Activated T-cell treated with anti-CD3 and anti-CD28 coated beads, Interleukin-2, amount 50 U/mL, for 24 hours (primary cell): Measurements from ENCODE around the gene TEX22.

Experiments used
- DNase-seq: peaks from one replicate; pipeline ENCODE4 v3.0.0-alpha.2; 2020
- H3K27ac Mint-ChIP-seq: 2 replicates; pipeline ENCODE4 v1.8.0; 2020; ENCODE audit warnings: mild to moderate bottlenecking, mixed read lengths
- H3K27me3 Mint-ChIP-seq: 2 replicates; pipeline ENCODE4 v1.8.0; 2020; ENCODE audit warnings: mixed read lengths
- H3K36me3 Mint-ChIP-seq: 2 replicates; pipeline ENCODE4 v1.8.0; 2020; ENCODE audit warnings: low read depth, mixed read lengths
- H3K4me1 Mint-ChIP-seq: 2 replicates; pipeline ENCODE4 v1.8.0; 2020; ENCODE audit warnings: low read depth, mixed read lengths
- H3K4me3 Mint-ChIP-seq: 2 replicates; pipeline ENCODE4 v1.8.0; 2020; ENCODE audit warnings: mild to moderate bottlenecking, moderate library complexity, mixed read lengths
- H3K9me3 Mint-ChIP-seq: 2 replicates; pipeline ENCODE4 v1.8.0; 2020; ENCODE audit warnings: mixed read lengths

Gene TEX22

DNA sequence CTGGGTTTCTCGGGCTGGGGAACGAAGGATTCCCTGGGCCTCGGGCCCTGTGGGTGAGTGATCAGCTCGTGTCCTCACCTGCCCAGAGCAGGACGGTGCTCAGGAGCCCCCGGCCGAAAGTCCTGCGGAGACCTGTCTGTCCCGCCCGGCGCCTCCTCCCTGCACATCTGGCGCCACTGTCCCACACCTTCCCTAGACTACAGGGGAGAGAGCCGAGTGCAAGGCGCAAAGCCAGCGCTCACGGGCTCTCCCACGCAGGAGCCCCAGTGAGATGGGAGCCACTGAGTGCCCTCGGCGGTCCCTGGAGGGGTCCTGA is 13.1 kb upstream of the TEX22 start:
- Mint-ChIP-seq H3K4me3 (no peak overlapping the region), H3K4me1 (peaks cover 3% of the 10 kb centered on the region), H3K27me3 (no peaks in the 10 kb centered on the region)

DNA sequence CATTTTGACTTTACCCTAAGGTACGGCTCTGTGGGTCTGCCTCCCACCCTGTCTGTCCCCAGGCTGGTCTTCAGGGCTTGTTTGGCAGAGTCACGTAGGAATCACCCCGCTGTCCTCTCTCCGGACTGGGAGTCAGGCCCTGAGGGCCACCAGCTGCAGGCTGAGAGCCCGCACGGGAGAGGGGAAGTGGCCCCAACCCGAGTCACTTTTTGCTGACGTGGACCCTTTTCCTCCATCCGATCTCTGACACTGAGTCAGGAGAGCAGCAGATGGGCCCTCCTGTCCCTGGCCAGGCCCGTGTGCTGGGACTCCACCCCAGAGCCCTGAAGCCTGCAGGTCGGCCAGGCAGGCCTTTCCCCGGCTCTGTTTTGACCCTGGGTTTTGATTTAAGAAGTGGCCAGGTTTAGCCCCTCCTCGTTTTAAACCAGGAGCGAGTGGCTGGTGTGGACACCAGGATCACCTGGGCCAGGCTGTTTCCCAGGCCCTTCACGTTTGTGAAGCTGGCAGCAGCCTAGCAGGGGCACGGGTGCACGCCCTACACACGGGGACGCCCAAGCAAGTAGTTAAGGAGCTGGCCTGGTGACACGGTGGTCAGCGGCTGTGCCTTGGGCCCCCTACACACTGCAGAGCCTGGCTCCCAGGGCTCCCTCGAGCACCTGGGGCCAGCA is 12.5 kb upstream of the TEX22 start:
- Mint-ChIP-seq H3K27me3 (no peaks in the 10 kb centered on the region), H3K36me3 (peaks cover 24% of the 10 kb centered on the region), H3K4me1 (peaks cover 4% of the 10 kb centered on the region), H3K27ac (no peak overlapping the region), H3K4me3 (no peak overlapping the region), H3K9me3 (no peaks in the 10 kb centered on the region)
- DNase-seq, result no peak

More for the DNA sequence above, 13.1 kb upstream of the TEX22 start:
- no peak overlapping the region for H3K27ac Mint-ChIP-seq
- peaks cover 24% of the 10 kb centered on the region for H3K36me3 Mint-ChIP-seq
- no peaks in the 10 kb centered on the region for H3K9me3 Mint-ChIP-seq
- no peak for DNase-seq

DNA sequence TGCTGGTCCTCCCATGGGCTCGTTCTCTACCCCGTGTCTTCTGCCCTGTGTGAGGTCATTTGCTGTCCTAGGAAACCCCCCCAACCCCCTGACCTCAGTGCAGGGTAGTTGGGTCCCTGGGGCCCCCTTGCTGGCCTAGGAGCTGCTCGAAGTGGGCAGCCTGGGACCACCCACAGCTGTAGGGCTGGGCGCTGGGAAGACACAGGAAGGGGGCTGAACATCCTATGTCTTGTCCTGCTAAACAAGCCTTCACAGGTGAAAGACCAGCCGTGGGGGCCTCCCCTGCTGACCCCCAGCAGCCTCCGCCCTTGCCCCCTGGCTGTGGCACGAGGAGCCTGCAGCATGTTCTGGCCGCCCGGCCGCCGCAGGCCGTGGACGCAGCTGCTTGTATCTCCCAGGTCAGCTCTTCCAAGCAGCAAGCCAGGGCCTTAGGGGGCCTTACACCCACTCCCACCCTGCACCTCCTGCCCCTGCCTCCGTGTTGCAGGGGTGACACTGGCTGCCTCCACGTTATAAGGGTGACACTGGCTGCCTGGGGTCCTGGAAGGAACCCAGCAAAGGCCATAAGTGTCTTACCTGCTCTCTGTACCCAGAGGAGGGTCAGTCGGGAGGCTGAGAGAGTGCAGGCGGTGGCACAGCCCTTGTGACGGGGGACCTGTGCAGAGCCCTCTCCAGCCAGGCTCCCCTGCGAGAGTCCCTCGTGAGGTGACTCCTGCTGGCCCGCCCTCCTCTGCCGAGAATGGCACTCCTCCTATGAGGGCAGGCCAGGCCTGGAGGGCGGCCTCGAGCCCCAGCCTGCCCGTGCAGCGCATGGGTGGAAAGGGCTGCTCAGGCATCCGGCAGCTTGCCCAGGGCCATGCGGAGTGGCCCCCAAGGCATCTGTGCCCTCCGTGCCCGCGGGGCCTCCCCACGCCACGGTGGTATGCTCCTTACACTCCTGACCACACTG is 11.5 kb upstream of the TEX22 start:
- Mint-ChIP-seq H3K27ac (no peak overlapping the region), H3K4me3 (no peak overlapping the region), H3K9me3 (no peaks in the 10 kb centered on the region), H3K27me3 (no peaks in the 10 kb centered on the region), H3K4me1 (peaks cover 4% of the 10 kb centered on the region), H3K36me3 (peaks cover 23% of the 10 kb centered on the region)
- DNase-seq, result no peak

DNA sequence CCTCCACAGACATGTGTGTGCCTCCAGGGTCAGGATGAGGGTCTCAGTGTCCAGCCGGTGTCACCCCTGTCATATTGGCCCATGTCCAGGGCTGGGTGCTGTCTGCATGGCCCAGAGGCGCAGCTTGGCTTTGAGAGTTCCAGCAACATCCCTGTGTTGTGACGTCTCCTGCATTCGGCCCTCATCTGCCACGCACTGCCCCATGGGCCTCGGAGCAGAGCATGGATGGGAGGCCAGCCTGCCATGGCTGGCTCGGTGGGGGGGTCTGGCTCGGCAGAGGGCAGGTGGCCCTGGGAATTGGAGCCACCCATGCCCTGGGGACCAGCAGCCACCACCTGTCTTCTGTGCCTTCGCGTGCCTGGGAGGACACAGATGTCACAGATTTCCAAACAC is 10.8 kb upstream of the TEX22 start:
- Mint-ChIP-seq H3K4me1 (peaks cover 4% of the 10 kb centered on the region), H3K9me3 (no peaks in the 10 kb centered on the region), H3K27me3 (no peaks in the 10 kb centered on the region), H3K36me3 (peaks cover 21% of the 10 kb centered on the region), H3K4me3 (no peak overlapping the region), H3K27ac (no peak overlapping the region)
- no peak for DNase-seq

DNA sequence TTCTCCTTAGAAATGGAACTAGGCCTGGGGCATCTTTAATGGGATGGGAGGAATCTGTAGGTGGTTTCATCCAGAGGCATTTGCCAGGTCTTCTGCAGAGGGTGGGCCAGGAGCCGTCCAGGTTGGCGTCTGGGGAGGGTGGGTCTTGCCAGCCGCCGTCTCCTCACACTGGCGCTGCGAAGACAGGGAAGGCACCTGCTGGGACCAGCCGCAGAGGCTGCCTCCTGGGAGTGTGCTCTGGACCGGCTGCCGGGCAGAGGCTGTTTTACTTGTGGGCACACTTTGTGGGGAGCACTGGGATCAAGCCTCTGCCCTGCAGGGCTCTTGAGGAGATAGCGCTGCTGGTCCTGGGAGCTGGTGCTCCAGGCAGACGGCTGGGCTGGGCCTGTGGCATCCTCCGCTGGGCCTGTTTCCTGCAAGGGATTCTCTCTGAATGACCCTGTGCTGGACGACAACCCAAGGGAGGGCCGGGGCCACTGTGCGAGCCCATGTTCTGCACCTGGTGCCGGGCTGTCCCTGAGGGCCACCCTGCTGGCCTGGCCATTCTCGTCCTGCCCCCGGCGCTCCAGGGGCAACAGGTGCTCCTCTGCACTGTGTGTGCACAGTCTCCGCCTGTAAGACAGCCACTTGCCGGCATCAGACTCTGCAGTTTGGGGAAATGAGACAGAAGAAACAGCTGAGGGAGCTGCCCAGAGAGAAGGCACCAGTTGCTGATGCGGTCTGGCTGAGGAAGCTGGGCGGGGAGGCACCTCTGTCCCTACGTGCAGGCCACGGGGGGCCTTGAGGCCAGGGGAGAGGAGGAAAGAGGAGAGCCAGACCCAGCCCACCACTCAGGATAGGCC is 10.0 kb upstream of the TEX22 start:
- Mint-ChIP-seq H3K4me1 (peaks cover 4% of the 10 kb centered on the region), H3K36me3 (peaks cover 15% of the 10 kb centered on the region), H3K9me3 (no peaks in the 10 kb centered on the region), H3K27ac (no peak overlapping the region), H3K27me3 (no peaks in the 10 kb centered on the region), H3K4me3 (no peak overlapping the region)
- no peak for DNase-seq

DNA sequence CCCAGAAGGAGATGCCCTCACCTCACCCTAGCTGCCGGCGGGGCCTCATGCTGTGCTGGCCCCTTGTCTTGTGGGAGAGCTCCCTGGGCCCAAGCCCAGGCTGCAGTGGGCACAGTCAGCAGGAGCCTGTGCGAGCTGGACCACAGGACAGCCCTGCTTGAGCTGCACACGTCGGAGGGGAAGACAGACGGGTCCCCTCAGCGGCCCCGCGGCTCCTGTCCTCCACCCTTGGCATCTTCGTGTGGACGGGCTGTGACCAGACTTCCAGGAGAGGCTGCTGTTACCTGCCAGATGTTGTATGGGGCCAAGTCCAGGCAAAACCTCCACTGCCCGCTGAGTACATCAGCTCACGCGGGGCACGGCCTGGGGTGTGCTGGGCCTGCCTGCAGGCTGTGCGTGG is 9.4 kb upstream of the TEX22 start:
- no peak for DNase-seq
- no peaks in the 10 kb centered on the region for H3K9me3 Mint-ChIP-seq
- peaks cover 9% of the 10 kb centered on the region for H3K36me3 Mint-ChIP-seq
- H3K27me3 Mint-ChIP-seq, result no peaks in the 10 kb centered on the region
- no peak overlapping the region for H3K27ac Mint-ChIP-seq
- peaks cover 4% of the 10 kb centered on the region for H3K4me1 Mint-ChIP-seq
- H3K4me3 Mint-ChIP-seq, result no peak overlapping the region

DNA sequence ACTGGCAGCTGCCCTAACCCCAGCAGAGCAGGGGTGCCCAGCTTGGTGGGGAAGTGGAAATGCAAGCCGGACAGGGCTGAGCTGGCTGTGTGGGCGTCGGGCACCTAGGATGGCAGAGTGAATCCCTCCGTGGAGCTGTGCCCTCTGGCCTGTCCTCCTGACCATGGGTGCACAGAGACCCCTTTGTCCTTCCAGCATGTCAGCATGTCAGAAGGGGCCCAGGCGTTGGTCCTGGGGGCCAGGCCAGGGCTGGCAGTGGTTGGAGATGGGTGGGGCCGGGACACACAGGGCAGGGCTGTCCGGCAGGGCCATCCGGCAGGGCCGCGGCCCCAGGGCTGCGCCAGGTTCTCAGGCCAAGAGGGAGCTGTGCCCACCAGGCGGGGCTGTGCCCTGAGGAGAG is 8.8 kb upstream of the TEX22 start:
- no peaks in the 10 kb centered on the region for H3K9me3 Mint-ChIP-seq
- peaks cover 9% of the 10 kb centered on the region for H3K36me3 Mint-ChIP-seq
- peaks cover 4% of the 10 kb centered on the region for H3K4me1 Mint-ChIP-seq
- H3K27me3 Mint-ChIP-seq, result no peaks in the 10 kb centered on the region
- no peak overlapping the region for H3K4me3 Mint-ChIP-seq
- no peak for DNase-seq
- H3K27ac Mint-ChIP-seq, result no peak overlapping the region

DNA sequence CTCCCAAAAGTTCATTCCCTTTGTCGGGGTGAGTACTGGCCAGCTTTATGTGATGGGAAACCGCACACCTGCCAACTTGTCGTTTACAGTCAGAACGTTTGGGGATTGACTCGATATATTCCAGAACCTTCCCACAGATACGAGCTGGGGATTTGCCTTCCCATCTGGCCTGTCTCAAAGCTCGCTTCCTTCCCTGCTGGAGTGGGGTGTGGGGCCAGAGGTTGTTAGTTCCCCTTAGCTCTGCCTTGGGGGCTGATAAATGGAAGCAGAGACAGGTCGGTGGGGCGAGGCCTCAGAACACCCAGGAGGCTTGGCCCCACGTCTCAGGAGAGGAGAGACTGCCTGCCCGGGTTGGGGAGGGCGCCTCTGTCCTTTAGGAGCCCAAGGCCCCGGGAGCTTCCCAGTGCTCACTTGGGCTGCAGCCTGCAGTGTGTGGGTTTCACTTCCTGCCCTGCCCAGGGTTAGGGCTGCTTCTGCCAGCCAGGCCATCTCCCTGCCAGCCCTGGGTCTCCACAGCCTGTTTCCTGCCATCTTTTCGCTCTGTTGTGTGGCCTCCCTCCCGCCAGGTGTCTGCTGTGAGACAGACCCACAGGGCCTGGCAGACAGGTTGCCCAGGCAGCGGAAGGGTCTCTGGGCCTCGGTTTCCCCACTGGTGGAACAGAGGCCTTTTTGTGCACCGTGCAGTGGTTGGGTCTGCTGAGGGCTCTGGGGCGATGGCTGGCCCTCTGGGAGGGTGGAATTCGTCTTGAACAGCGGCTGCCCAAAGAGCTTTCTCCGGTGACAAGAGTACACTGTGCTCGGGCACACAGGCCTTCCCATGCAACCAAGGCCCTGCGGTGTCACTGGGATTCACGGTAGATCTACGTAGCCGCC is 8.1 kb upstream of the TEX22 start:
- H3K4me1 Mint-ChIP-seq, result peaks cover 4% of the 10 kb centered on the region
- H3K9me3 Mint-ChIP-seq, result no peaks in the 10 kb centered on the region
- peaks cover 7% of the 10 kb centered on the region for H3K36me3 Mint-ChIP-seq
- no peaks in the 10 kb centered on the region for H3K27me3 Mint-ChIP-seq
- H3K27ac Mint-ChIP-seq, result no peak overlapping the region
- DNase-seq, result no peak
- H3K4me3 Mint-ChIP-seq, result no peak overlapping the region

DNA sequence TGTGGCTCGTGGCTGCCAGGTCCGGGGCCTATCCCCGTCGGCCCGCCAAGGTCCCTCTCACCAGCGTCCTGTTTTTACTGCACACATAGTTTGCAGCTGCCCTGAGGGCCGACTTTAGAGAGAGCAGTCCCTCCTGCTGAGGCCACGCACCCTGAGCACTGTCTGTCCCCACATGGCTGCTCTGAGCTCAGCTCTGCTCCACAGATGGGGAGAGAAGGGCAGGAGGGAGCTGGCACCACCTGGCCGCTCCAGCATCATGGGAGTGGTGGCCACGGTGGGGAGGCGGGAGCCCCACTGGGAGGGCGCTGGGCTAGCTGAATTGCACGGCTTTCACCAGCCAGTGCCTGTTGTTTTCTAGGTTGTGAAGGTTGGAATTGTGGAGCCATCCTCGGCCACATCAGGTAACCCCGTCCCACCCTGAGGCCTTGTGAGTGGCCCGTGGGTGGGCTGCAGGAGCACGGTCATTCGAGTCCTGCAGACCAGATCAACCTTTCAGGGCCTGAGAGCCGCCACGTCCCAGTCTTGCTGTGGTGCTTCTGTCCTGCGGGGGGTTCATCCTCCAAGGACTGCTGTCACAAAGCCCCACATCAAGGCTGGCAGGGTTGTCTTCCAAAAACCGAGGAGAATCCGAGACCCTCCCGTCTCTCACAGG is 7.4 kb upstream of the TEX22 start:
- H3K4me3 Mint-ChIP-seq, result no peak overlapping the region
- H3K36me3 Mint-ChIP-seq, result peaks cover 2% of the 10 kb centered on the region
- H3K27me3 Mint-ChIP-seq, result no peaks in the 10 kb centered on the region
- H3K9me3 Mint-ChIP-seq, result no peaks in the 10 kb centered on the region
- no peak for DNase-seq
- H3K27ac Mint-ChIP-seq, result no peak overlapping the region
- H3K4me1 Mint-ChIP-seq, result peaks cover 4% of the 10 kb centered on the region

DNA sequence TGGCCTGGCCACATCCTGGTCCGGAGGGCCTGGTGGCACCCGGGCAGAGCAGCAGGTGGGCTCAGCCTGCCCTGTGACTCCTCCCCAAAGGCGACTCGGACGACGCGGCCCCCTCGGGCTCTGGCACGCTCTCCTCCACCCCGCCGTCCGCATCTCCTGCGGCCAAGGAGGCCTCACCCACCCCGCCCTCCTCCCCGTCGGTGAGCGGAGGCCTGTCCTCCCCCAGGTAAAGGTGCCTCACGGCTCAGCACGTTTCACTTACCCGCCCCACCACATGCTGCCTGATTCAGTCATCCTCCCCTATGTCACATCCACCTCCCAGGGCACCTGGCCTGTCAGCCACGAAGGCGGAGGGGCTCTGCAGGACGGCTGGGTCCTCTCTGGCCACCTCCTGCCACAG is 6.8 kb upstream of the TEX22 start:
- no peaks in the 10 kb centered on the region for H3K9me3 Mint-ChIP-seq
- no peak overlapping the region for H3K4me3 Mint-ChIP-seq
- no peak overlapping the region for H3K27ac Mint-ChIP-seq
- peaks cover 4% of the 10 kb centered on the region for H3K4me1 Mint-ChIP-seq
- peaks cover 2% of the 10 kb centered on the region for H3K36me3 Mint-ChIP-seq
- no peaks in the 10 kb centered on the region for H3K27me3 Mint-ChIP-seq
- DNase-seq, result no peak

DNA sequence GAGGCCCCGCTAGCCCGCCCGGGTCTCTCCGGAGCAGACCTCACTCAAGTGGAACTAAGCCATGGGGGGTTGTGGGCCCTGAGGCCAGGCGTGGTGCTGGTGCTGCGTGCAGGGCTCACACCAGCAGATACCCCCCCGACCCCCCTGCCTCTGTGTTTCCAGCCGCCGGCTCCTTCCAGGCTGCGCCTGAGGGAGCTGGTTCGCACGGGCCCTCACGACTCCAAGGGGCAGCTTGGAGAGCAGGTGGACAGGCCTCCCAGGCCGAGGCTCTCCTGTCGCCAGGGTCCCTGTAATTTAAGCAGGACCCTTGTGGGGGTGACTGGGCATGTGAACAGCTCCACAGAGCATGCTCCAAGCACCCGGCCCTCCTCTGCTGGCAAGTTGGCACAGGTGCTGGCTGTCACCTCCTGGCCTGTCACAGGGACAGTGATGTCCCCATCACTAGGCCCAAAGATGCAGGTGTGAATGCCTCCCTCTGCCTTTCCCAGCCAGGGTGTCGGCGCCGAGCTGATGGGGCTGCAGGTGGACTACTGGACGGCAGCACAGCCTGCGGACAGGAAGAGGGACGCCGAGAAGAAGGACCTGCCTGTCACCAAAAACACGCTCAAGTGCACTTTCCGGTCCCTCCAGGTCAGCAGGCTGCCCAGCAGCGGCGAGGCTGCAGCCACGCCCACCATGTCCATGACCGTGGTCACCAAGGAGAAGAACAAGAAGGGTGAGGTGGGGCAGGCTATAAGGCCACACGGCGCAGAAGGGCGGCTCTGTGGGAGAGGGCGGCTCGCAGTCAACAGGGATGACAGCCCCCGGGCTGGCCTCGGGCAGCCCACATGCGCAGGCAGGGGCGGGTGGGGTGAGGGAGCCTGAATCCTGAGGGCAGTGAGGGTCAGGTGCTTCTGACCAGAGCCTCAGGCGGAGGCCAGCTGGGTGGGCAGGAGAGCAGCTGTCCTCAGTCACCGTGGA is 5.9 kb upstream of the TEX22 start:
- Mint-ChIP-seq H3K27ac (no peak overlapping the region), H3K4me3 (no peak overlapping the region), H3K9me3 (no peaks in the 10 kb centered on the region), H3K27me3 (no peaks in the 10 kb centered on the region), H3K36me3 (no peaks in the 10 kb centered on the region), H3K4me1 (peaks cover 4% of the 10 kb centered on the region)
- DNase-seq, result no peak

DNA sequence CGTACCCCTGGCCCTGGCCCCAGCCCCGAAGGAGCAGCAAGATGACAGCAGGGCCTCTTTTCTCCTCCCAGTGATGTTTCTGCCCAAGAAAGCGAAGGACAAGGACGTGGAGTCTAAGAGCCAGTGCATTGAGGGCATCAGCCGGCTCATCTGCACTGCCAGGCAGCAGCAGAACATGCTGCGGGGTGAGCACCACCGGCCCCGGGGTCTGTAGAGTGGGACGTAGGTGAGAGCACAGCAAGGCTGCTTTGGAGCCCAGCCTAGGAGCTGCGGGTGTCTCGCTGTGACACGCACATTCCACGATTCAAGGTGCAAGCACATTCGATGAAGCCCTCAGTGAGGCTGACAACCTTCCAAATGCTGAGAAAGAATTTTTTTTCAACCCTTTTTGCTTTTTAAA is 5.2 kb upstream of the TEX22 start:
- H3K27me3 Mint-ChIP-seq, result no peaks in the 10 kb centered on the region
- H3K4me1 Mint-ChIP-seq, result peaks cover 10% of the 10 kb centered on the region
- H3K4me3 Mint-ChIP-seq, result no peak overlapping the region
- no peak for DNase-seq
- H3K36me3 Mint-ChIP-seq, result no peaks in the 10 kb centered on the region
- H3K27ac Mint-ChIP-seq, result no peak overlapping the region
- H3K9me3 Mint-ChIP-seq, result no peaks in the 10 kb centered on the region
